Activated T-cell treated with anti-CD3 and anti-CD28 coated beads, Interleukin-2, amount 50 U/mL, for 4 hours (primary cell): Measurements from ENCODE around the gene CISH. TPM values are rescaled to one million over a fixed set of nuclear protein-coding genes. Genes with fewer than 3 reads are reported as not detected.
A peak's percentile ranks its signal among the peaks of the same experiment; 100 is the strongest.

Experiments used
- ATAC-seq, 2 donors: fragments of 200-7000 bp; cut with Tn5 transposase; one replicate each; pipeline ENCODE4 v1.10.0; 2021
- DNase-seq: peaks from one replicate; pipeline ENCODE4 v3.0.0-alpha.2; 2020
- H3K27me3 Mint-ChIP-seq: one replicate; pipeline ENCODE4 v1.8.0; 2021; ENCODE audit warnings: low read depth, mixed read lengths
- H3K36me3 Mint-ChIP-seq: one replicate; pipeline ENCODE4 v1.8.0; 2022; ENCODE audit warnings: mixed read lengths; ENCODE audit not compliant: insufficient read depth
- H3K4me1 Mint-ChIP-seq: one replicate; pipeline ENCODE4 v1.8.0; 2021; ENCODE audit warnings: low read depth, mixed read lengths
- H3K4me3 Mint-ChIP-seq: one replicate; pipeline ENCODE4 v1.8.0; 2021; ENCODE audit warnings: mild to moderate bottlenecking, moderate library complexity, mixed read lengths
- H3K9me3 Mint-ChIP-seq: one replicate; pipeline ENCODE4 v1.8.0; 2021; ENCODE audit warnings: mixed read lengths
- total RNA-seq, 3 donors: library from RNA; stranded (reverse); gene quantifications; one replicate each; pipeline ENCODE4 v1.2.1, GENCODE V29; 2021

The CISH gene
- total RNA-seq, 3 donors from 2014 or later = 223 to 268 (median 229) TPM

DNA sequence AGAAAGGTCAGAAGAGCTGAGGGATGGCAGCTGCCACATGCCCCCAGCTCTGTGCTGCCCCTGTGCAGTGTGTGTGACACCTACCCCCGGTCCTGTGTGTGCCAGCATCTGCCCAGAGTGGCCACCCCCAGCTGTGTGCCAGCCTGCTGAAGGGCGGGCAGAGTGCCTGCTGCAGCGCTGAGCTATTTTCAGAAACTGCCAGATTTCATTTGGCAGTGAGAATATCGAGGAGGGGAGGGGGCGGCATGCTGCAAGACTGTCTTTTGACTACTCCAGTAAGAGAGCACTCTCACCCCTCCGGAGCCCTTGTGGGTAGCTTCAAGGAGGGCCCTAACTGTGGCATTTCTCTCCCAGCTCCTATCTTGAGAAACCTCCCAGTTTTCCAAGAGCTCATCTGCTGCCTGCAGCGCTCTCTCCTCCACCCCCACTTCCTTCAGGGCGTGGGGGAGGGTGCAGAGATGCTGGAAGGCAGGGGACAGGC lies 37.9 kb upstream of the CISH start:
- peaks cover 3% of the 10 kb centered on the region for H3K4me1 Mint-ChIP-seq
- DNase-seq = no peak
- no peaks in the 10 kb centered on the region for H3K9me3 Mint-ChIP-seq
- peaks cover 4% of the 10 kb centered on the region for H3K36me3 Mint-ChIP-seq
- no peaks in the 10 kb centered on the region for H3K27me3 Mint-ChIP-seq
- ATAC-seq = no peak
- H3K4me3 Mint-ChIP-seq = no peak overlapping the region

DNA sequence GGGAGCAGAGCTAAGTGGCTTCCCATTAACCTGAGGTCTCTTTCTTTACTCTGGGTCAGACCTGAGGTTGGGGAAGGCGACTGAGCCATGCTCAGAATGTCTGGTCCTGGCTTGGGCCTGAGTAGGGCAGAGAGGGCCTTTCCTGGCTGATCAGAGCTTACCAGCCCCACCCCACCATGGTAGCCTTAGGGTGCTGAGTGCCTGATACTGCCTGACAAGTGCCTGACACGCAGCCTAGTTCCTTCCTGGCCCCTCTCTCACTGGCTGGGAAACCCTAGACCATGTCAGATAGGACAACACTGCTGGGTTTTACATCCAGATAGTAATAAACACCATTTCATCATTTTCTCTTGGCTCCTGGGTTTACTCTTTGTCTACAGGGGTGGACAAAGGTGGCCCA lies 37.4 kb upstream of the CISH start:
- no peak for DNase-seq
- no peaks in the 10 kb centered on the region for H3K27me3 Mint-ChIP-seq

DNA sequence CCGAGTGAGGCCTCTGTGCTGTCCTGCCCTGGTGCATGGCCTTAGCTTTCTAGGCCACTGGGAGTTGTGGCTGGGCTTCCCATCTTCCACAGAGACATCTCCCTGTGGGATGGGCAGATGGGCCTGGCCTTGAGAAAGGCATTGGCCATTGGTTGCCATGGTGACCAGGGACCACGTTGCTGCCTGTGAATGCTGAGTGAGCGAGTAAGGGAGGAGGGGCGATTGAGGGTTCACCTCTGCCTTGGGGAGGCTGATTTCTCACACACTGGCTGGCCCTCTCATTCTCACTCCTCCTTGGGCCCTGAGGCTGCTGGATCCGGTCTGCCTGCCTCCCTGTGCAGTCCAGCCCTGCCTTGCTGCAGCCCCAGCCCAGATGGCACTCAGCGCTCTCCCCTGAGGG lies 36.7 kb upstream of the CISH start:
- Mint-ChIP-seq H3K36me3 (peaks cover 13% of the 10 kb centered on the region), H3K4me3 (no peak overlapping the region), H3K9me3 (no peaks in the 10 kb centered on the region), H3K4me1 (no peaks in the 10 kb centered on the region), H3K27me3 (no peaks in the 10 kb centered on the region)
- DNase-seq = no peak
- ATAC-seq = no peak

More for the DNA sequence above, 37.4 kb upstream of the CISH start:
- ATAC-seq = no peak
- H3K36me3 Mint-ChIP-seq = peaks cover 9% of the 10 kb centered on the region
- H3K4me3 Mint-ChIP-seq = no peak overlapping the region
- no peaks in the 10 kb centered on the region for H3K9me3 Mint-ChIP-seq
- peaks cover 2% of the 10 kb centered on the region for H3K4me1 Mint-ChIP-seq

DNA sequence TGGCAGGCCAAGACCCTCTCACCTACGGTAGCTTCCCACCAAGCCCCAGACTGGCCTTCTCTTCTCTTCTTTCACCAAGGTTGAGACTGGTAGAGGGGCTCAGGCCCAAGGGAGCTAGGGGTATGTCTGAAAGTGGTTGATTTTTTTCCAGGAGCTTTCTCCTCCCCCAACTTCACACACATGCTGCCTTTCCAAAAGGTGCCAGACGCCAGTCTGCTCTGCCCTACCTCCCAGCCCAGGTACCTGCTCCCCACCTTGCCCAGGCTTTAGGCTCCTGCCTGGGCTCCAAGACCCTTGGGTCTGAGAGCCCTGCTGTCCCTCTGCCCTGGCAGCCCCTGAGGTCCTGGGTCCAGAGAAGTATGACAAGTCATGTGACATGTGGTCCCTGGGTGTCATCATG lies 33.8 kb upstream of the CISH start:
- H3K4me1 Mint-ChIP-seq = no peaks in the 10 kb centered on the region
- H3K27me3 Mint-ChIP-seq = no peaks in the 10 kb centered on the region
- H3K4me3 Mint-ChIP-seq = no peak overlapping the region
- H3K36me3 Mint-ChIP-seq = peaks cover 22% of the 10 kb centered on the region
- ATAC-seq = no peak
- no peaks in the 10 kb centered on the region for H3K9me3 Mint-ChIP-seq
- DNase-seq = no peak

DNA sequence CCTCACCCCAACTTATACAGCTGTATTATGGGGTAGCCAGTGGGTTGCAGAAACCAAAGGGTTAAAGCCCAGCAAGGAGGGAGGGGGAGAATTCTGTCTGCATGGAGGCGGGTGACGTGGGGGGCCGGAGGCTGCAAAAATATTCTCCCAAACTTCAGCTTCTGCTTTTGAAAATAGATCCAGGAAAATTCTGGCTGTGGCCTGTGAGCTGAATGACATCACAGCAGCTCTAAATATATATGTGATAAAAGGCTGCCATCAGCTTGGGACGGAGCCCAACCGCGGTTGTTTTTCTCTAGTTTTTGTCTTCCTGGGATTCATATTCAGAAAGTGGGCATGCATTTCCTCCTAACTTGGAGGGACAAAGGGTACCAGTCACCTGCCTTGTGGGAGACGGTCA lies 33.0 kb upstream of the CISH start:
- ATAC-seq (no peak), DNase-seq (no peak)
- Mint-ChIP-seq H3K9me3 (no peaks in the 10 kb centered on the region), H3K27me3 (no peaks in the 10 kb centered on the region), H3K4me3 (no peak overlapping the region), H3K4me1 (no peaks in the 10 kb centered on the region), H3K36me3 (peaks cover 23% of the 10 kb centered on the region)

DNA sequence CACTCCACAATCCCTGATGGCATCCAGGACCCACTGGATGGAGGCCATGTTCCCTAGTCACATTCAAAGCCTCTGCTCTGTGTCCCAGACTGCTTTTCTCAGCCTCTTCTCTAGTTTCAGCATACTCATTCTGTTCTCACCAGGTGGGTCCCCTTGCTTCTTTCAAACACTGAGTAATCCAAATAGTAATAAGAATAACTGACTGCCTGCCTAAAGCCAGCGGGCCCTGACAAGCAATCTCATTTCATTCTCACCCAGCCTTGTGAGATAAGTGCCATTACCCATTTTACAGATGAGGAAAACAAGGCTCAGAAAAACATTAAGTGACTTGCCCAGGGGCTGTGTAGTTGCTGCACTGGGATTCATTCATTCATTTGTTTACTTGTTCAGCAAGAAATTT lies 30.8 kb upstream of the CISH start:
- ATAC-seq (peak; percentile 39 to 56), DNase-seq (no peak)
- no peaks in the 10 kb centered on the region for H3K9me3 Mint-ChIP-seq
- H3K4me1 Mint-ChIP-seq = peaks cover 7% of the 10 kb centered on the region
- H3K4me3 Mint-ChIP-seq = no peak overlapping the region
- H3K36me3 Mint-ChIP-seq = peaks cover 25% of the 10 kb centered on the region
- no peaks in the 10 kb centered on the region for H3K27me3 Mint-ChIP-seq

DNA sequence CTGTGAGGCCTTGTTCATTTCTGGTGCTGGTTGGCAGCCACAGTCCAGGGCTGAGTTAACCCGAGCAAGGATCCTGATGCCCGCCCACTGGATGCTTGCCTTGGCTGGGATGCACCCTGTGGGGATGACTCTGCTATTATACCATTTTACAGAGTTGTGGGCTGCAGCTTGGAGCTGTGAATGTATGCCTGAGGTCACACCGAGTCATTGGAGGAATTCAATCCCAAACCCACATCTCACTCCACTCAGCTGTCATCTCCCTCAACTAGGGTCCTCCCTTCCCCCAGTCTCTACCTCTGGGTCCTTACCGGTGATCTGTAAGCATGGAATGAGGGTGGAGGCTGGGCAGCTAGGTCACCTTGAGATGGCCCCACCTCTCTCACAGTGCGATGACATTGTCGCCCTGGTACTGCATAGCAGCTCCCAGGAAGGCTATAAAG lies 27.5 kb upstream of the CISH start:
- Mint-ChIP-seq H3K36me3 (peaks cover 21% of the 10 kb centered on the region), H3K27me3 (no peaks in the 10 kb centered on the region), H3K9me3 (no peaks in the 10 kb centered on the region), H3K4me1 (peaks cover 30% of the 10 kb centered on the region), H3K4me3 (no peak overlapping the region)
- DNase-seq (no peak), ATAC-seq (no peak)

DNA sequence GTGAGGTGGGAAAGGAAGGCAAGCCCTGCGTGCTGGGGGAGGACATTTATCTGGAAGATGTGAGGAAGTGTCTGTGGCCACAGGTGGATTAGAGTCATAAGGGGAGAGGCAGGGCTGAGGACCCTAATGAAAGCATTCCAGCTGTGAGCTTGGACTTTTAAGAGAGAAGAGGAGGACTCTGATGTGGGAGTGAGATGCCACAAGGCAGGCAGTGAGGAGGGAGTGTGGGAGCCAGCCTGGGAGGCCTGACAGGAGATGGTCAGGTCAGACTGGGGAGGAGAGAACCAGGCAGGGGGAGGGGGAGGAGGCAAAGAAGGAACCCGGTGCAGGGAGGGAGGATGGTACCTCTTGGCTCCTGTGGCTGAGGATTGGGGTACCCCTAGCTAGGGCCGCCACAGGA lies 26.4 kb upstream of the CISH start:
- peaks cover 41% of the 10 kb centered on the region for H3K4me1 Mint-ChIP-seq
- H3K4me3 Mint-ChIP-seq = no peak overlapping the region
- DNase-seq (no peak), ATAC-seq (no peak)
- H3K9me3 Mint-ChIP-seq = no peaks in the 10 kb centered on the region
- H3K27me3 Mint-ChIP-seq = no peaks in the 10 kb centered on the region
- H3K36me3 Mint-ChIP-seq = peaks cover 16% of the 10 kb centered on the region

DNA sequence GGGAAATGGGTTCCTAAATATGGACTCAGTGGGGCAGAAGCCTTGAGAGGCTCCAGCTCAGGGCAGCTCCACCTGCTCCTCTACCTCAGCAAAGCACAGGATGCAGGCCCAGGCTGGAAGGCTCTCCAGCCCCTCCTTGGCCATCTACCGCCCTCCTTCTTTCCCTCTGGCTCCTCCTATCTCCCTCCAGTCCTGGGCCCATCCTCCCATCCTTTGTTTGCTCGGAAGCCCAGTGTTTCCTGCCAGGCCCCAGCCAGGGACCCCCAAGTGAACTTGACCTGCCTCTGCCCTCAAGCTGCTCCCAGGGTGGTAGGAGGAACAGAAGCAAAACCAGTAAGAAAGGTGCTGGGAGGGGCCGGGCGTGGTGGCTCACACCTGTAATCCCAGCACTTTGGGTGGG lies 25.4 kb upstream of the CISH start:
- ATAC-seq = no peak
- no peaks in the 10 kb centered on the region for H3K27me3 Mint-ChIP-seq
- H3K9me3 Mint-ChIP-seq = no peaks in the 10 kb centered on the region
- H3K36me3 Mint-ChIP-seq = peaks cover 12% of the 10 kb centered on the region
- DNase-seq = no peak
- peaks cover 50% of the 10 kb centered on the region for H3K4me1 Mint-ChIP-seq
- H3K4me3 Mint-ChIP-seq = no peak overlapping the region

DNA sequence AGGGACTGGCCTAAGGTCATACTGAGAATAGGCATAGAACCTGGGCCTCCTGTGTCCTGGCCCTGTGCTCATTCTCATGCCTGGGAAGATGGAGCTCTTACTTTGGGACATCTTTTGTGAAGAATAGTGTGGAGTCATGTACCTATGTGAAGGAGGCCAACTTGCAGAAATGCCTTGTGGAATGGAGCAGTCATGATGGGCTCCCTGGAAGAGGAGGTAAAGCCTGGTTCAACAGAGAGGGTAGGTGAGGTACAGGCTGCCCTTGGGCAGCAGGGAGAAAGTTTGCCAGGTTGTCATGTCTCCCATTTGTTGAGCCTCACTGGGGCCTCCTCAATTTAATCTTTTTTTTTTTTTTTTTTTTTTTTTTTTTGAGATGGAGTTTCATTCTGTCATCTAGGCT lies 23.5 kb upstream of the CISH start:
- Mint-ChIP-seq H3K4me3 (no peak overlapping the region), H3K4me1 (peaks cover 70% of the 10 kb centered on the region), H3K27me3 (no peaks in the 10 kb centered on the region), H3K36me3 (peaks cover 12% of the 10 kb centered on the region), H3K9me3 (no peaks in the 10 kb centered on the region)
- ATAC-seq = no peak
- no peak for DNase-seq

DNA sequence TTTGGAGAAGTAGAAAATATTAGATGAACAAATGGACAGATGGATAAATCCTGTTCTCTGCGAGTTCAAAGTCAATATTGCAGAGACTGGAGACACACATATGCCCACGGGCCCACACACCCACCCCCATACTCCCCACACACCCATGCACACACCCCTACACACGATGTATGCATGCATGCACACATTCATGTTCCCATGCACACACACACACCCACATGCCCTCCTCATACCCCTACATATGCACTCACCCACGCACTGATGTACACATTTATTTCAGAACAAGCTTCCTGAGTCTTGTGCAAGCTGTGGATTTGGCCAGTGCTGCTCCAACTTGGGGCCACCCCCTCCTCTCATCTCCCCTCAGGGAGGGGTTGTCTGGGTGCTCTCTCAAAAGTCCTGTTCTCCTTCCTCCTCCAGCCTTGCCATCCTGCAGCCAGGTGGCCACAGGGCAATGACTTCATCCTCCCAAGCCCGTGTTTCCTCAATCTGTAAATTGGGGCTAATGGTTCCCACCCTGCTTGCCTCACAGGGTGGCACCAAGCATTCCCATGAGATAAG lies 21.7 kb upstream of the CISH start:
- Mint-ChIP-seq H3K9me3 (no peaks in the 10 kb centered on the region), H3K27me3 (no peaks in the 10 kb centered on the region), H3K4me3 (no peak overlapping the region), H3K4me1 (peaks cover 85% of the 10 kb centered on the region), H3K36me3 (peaks cover 12% of the 10 kb centered on the region)
- no peak for DNase-seq
- ATAC-seq = no peak

DNA sequence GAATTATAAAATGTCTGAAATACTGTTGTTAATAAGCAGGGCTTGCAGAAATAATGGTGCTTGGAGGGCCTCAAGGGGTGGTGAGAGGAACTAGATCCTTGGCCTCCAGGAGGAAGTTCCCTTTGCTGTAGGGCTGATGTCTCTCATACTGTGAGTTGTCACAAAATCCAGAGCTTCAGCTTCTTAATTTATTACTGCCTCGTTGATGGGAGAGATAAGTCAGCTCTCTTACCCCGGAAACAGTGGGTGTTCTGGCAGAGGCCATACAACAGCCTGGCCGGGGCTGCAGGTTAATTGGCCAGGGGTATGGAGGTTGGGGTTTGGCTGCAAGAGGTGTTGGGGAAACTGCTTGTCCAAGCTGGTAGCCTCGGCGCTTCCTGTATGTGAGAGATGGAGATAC lies 20.9 kb upstream of the CISH start:
- peak overlapping the region; percentile 45 for H3K4me3 Mint-ChIP-seq
- H3K36me3 Mint-ChIP-seq = peaks cover 14% of the 10 kb centered on the region
- H3K27me3 Mint-ChIP-seq = no peaks in the 10 kb centered on the region
- H3K9me3 Mint-ChIP-seq = no peaks in the 10 kb centered on the region
- ATAC-seq = peak; percentile 32 to 47
- DNase-seq = no peak
- H3K4me1 Mint-ChIP-seq = peaks cover 90% of the 10 kb centered on the region

DNA sequence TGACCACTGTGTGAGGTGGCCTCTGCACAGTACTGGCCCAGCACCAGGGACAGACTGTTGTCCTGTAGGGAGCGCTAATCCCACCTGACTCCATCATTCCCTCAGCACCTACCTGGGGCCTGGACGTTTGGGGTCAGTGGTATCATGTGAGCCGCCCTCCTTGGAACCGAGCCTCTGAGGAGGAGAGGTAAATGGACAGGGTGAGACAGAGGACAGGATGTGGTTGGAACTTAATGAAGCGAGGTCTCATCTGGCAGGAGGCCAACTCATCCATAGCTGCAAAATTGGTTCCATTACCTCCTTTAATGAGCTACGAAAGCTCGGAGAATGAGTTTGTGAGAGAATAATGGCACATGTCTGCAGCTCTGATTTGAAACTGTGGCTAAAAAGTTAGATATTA lies 19.3 kb upstream of the CISH start:
- no peaks in the 10 kb centered on the region for H3K27me3 Mint-ChIP-seq
- no peaks in the 10 kb centered on the region for H3K9me3 Mint-ChIP-seq
- H3K4me3 Mint-ChIP-seq = no peak overlapping the region
- peaks cover 15% of the 10 kb centered on the region for H3K36me3 Mint-ChIP-seq
- no peak for DNase-seq
- H3K4me1 Mint-ChIP-seq = peaks cover 90% of the 10 kb centered on the region
- no peak for ATAC-seq

DNA sequence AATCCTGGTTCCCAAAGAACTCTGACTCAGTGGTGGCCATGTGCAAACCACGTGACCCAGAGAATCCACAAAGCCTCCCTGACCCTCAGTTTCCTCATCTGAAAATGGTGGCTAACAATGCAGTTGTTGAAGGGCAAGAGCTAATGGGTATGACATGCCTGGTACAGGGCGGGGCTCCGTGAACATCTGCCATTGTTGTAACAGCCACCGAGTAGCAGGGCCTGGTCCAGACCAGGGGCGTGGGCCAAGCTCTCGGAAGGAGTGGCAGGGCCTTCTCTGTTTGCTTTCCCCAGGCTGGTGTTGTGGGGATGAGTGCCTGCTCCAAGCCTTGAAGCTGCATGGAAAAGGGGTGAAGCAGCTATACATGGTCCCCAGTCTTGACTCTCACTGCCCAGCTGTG lies 18.8 kb upstream of the CISH start:
- Mint-ChIP-seq H3K27me3 (no peaks in the 10 kb centered on the region), H3K4me3 (no peak overlapping the region), H3K9me3 (no peaks in the 10 kb centered on the region), H3K4me1 (peaks cover 93% of the 10 kb centered on the region), H3K36me3 (peaks cover 15% of the 10 kb centered on the region)
- DNase-seq (no peak), ATAC-seq (no peak)

DNA sequence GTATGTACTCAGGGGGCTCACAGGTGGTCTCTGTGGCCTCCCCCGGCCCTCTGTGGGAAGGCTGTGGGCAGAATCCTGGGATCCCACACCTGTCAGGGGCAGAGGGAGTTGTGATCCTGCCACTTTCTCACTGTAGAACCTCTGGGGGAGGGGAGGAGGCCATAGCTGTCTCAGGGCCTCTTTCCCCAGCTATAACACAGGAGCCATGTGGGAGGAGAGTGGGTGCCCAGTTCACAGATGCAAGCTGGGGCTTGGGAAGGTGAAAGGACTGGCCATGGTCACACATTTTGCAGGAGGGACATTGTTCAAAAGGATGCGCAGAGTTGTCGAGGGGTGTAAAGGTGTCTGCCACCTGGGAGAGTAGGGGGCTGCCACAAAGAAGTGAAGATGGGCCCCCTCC lies 17.0 kb upstream of the CISH start:
- Mint-ChIP-seq H3K4me1 (peaks cover 99% of the 10 kb centered on the region), H3K4me3 (no peak overlapping the region), H3K9me3 (no peaks in the 10 kb centered on the region), H3K27me3 (no peaks in the 10 kb centered on the region), H3K36me3 (peaks cover 21% of the 10 kb centered on the region)
- no peak for DNase-seq
- ATAC-seq = no peak
